Kidney (tissue), 14 donors: ENCODE data around the gene TRAPPC4. TPM values are rescaled to one million over a fixed set of nuclear protein-coding genes. Genes with fewer than 3 reads are reported as not detected.
"Not testable (repeated sequence)": the region's sequence is repeated elsewhere in the genome, so short reads cannot be mapped to it uniquely, and the experiment has no call there.

Experiments
- DNase-seq, 5 donors: peaks; one replicate each; pipeline ENCODE4 v3.0.0-alpha.2; 2013 to 2020
- FAIRE-seq: peaks from 2 replicates; lab custom pipeline; 2012; peaks lifted over from hg19 to GRCh38; lab: Jason Lieb, UNC
- H3K27ac ChIP-seq, 2 donors: one replicate each; pipeline ENCODE4 v1.7.0; 2013; ENCODE audit warnings: low read depth in 2 of 2, low read length in 2 of 2, inconsistent platforms in 1 of 2
- H3K27me3 ChIP-seq: one replicate; pipeline ENCODE4 v1.7.1; 2013; ENCODE audit warnings: low read length, inconsistent platforms; ENCODE audit not compliant: control insufficient read depth, insufficient read depth
- H3K36me3 ChIP-seq, 3 donors: one replicate each; pipeline versions ENCODE4 v1.7.0 to v1.7.1; 2013; ENCODE audit warnings: low read length in 3 of 3, control low read depth in 1 of 3, inconsistent platforms in 1 of 3; ENCODE audit not compliant: insufficient read depth in 3 of 3, control insufficient read depth in 2 of 3
- H3K4me1 ChIP-seq, 3 donors: one replicate each; pipeline versions ENCODE4 v1.7.0 to v1.7.1; 2013; ENCODE audit warnings: low read length in 3 of 3, inconsistent platforms in 1 of 3, low read depth in 1 of 3; ENCODE audit not compliant: control insufficient read depth in 2 of 3, insufficient read depth in 2 of 3
- H3K4me3 ChIP-seq, 3 donors: one replicate each; pipeline versions ENCODE4 v1.7.0 to v1.8.1; 2013; ENCODE audit warnings: low read length in 3 of 3, control low read depth in 1 of 3, inconsistent platforms in 1 of 3
- H3K9ac ChIP-seq, 3 donors: one replicate each; pipeline versions ENCODE4 v1.7.0 to v1.7.1; 2013; ENCODE audit warnings: low read length in 3 of 3, control low read depth in 1 of 3, inconsistent platforms in 1 of 3
- H3K9me3 ChIP-seq, 3 donors: one replicate each; pipeline versions ENCODE4 v1.7.0 to v1.7.1; 2013; ENCODE audit warnings: low read length in 3 of 3, control low read depth in 1 of 3, inconsistent platforms in 1 of 3; ENCODE audit not compliant: control insufficient read depth in 2 of 3, insufficient read depth in 1 of 3
- CTCF ChIP-seq: IDR thresholded peaks from 3 replicates; pipeline ENCODE4 v1.5.1; 2012; ENCODE audit warnings: mild to moderate bottlenecking, moderate library complexity, borderline replicate concordance; ENCODE audit not compliant: insufficient read depth; ENCODE audit errors: extremely low read depth
- intact Hi-C: fragments of 100-400 bp; cut with DNase I; formaldehyde crosslinking; loops from one replicate; pipeline ENCODE4 v1.11.1; 2022
- polyA plus RNA-seq: library from polyadenylated mRNA; stranded (reverse); fragments of 350-450 nt; fragmentation: Illumina TruSeq; extraction: RNeasy Lipid Tissue Mini Kit (QIAGEN cat#74804); gene quantifications from one replicate; pipeline ENCODE4 v1.2.3, GENCODE V29; 2014; ENCODE audit warnings: low read depth, low replicate concordance; ENCODE audit not compliant: insufficient read depth
- total RNA-seq: library from RNA; stranded (reverse); fragmentation: NEBNext Ultra II Directional; extraction: Animal tissue kit (Norgen Biotek cat#: 25700); gene quantifications from one replicate; pipeline ENCODE4 v1.2.1, GENCODE V29; 2021
- donor health status: control.
- donor health status: control.
- donor health status: control.
- donor health status: control.
- donor health status: control.
- donor health status: DM: yes; HTN: yes; CAD: no.
- donor health status: Normal renal cell carcinoma (clear cell type).

Gene TRAPPC4
- total and polyA plus RNA-seq, 2 donors from 2014 or later, result 82.6 to 136 TPM

GRCh38 chr11:119055901-119056300, 37.3 kb downstream of the TRAPPC4 start:
- no peak overlapping the region for H3K27ac ChIP-seq
- intact Hi-C loops, result no loop called here
- DNase-seq, result peak in 2 of 5 donors; percentile 9 to 41

GRCh38 chr11:119056421-119056999, 37.9 kb downstream of the TRAPPC4 start:
- FAIRE-seq, result no peak

More at GRCh38 chr11:119055901-119056300, 37.3 kb downstream of the TRAPPC4 start:
- H3K4me1 ChIP-seq, result peaks cover 0 to 11% (median 8%) of the 10 kb centered on the region in 3 donors
- H3K9ac ChIP-seq, result peak overlapping the region; percentile 44 to 89 (median 82)
- H3K36me3 ChIP-seq, result peaks cover 0 to 39% (median 33%) of the 10 kb centered on the region in 3 donors
- TF ChIP-seq CTCF, result no peak
- H3K9me3 ChIP-seq, result no peaks in the 10 kb centered on the region
- no peak for FAIRE-seq
- no peaks in the 10 kb centered on the region for H3K27me3 ChIP-seq
- peak overlapping the region; percentile 62 to 80 (median 69) for H3K4me3 ChIP-seq

GRCh38 chr11:119057000-119057769, 38.6 kb downstream of the TRAPPC4 start, which contains the start of gene HYOU1:
TSS of gene HYOU1 (minus strand) at chr11:119057205. CDS start at chr11:119056160, 1,045 bp downstream.
- peaks cover 0 to 35% (median 21%) of the 10 kb centered on the region in 3 donors for H3K36me3 ChIP-seq
- peak within 1 kb of the TSS; percentile 44 to 89 (median 82) for H3K9ac ChIP-seq
- no peaks in the 10 kb centered on the region for H3K27me3 ChIP-seq
- DNase-seq (peak; percentile 97 to 99 (median 98)), FAIRE-seq (no peak)
- intact Hi-C loops, result no loop called here
- peak; percentile 26 for TF ChIP-seq CTCF
- H3K4me3 ChIP-seq, result peak within 1 kb of the TSS; percentile 63 to 88 (median 78)
- H3K27ac ChIP-seq, result peak within 1 kb of the TSS; percentile 81 to 83
- no peaks in the 10 kb centered on the region for H3K9me3 ChIP-seq
- peaks cover 0 to 11% (median 8%) of the 10 kb centered on the region in 3 donors for H3K4me1 ChIP-seq

More at GRCh38 chr11:119056421-119056999, 37.9 kb downstream of the TRAPPC4 start:
- Histone ChIP-seq H3K9ac (peak overlapping the region; percentile 44 to 89 (median 82)), H3K27me3 (no peaks in the 10 kb centered on the region), H3K27ac (peak overlapping the region; percentile 60 to 83), H3K9me3 (no peaks in the 10 kb centered on the region), H3K4me3 (peak overlapping the region; percentile 62 to 80 (median 69)), H3K4me1 (peaks cover 0 to 11% (median 8%) of the 10 kb centered on the region in 3 donors), H3K36me3 (peaks cover 0 to 41% (median 28%) of the 10 kb centered on the region in 3 donors)
- intact Hi-C loops, result no loop called here
- DNase-seq, result peak in 2 of 5 donors; percentile 24 to 88
- no peak for TF ChIP-seq CTCF

- DNase-seq, intact Hi-C loops, H3K4me3 ChIP-seq, FAIRE-seq, H3K27me3 ChIP-seq, H3K27ac ChIP-seq, H3K9me3 ChIP-seq, H3K9ac ChIP-seq: not testable (repeated sequence)
- Histone ChIP-seq H3K36me3 (peaks cover 0 to 15% (median 6%) of the 10 kb centered on the region in 3 donors), H3K4me1 (peaks cover 0 to 11% (median 8%) of the 10 kb centered on the region in 3 donors)
Measured at GRCh38 chr11:119059128-119059527, 40.6 kb downstream of the TRAPPC4 start.
